Natural killer cell (primary cell): ENCODE results near the gene NRXN3. TPM values are rescaled to one million over a fixed set of nuclear protein-coding genes. Genes with fewer than 3 reads are reported as not detected.

ENCODE experiments used
- ATAC-seq, 3 donors: fragments of 150-1000 bp in 2 of 3; fragments of 200-7000 bp in 1 of 3; cut with Tn5 transposase; 1 replicate in 1 of 3; 2 replicates in 2 of 3; pipeline ENCODE4 v1.10.0; 2021; ENCODE audit warnings: mild to moderate bottlenecking in 2 of 3, moderate library complexity in 2 of 3
- DNase-seq, 2 donors: peaks; one replicate each; pipeline versions ENCODE4 v3.0.0 to v3.0.0-alpha.2; 2013 to 2021; ENCODE audit warnings: mixed read lengths in 1 of 2
- H3K27ac ChIP-seq: one replicate; pipeline ENCODE4 v1.5.1; 2013; ENCODE audit warnings: mild to moderate bottlenecking, low read length
- H3K27me3 ChIP-seq: one replicate; pipeline ENCODE4 v1.6.1; 2013; ENCODE audit warnings: low read length; ENCODE audit not compliant: control insufficient read depth, insufficient read depth
- H3K36me3 ChIP-seq: one replicate; pipeline ENCODE4 v1.6.1; 2013; ENCODE audit warnings: low read length; ENCODE audit not compliant: control insufficient read depth, insufficient read depth
- H3K4me1 ChIP-seq: one replicate; pipeline ENCODE4 v1.6.1; 2013; ENCODE audit warnings: low read length; ENCODE audit not compliant: control insufficient read depth, insufficient read depth
- H3K4me3 ChIP-seq: one replicate; pipeline ENCODE4 v1.5.1; 2013; ENCODE audit warnings: low read length
- H3K9me3 ChIP-seq: one replicate; pipeline ENCODE4 v1.6.1; 2013; ENCODE audit warnings: low read length; ENCODE audit not compliant: control insufficient read depth, insufficient read depth
- H3K27ac Mint-ChIP-seq, 2 donors: one replicate each; pipeline ENCODE4 v1.8.0; 2022; ENCODE audit warnings: mild to moderate bottlenecking in 2 of 2, mixed read lengths in 2 of 2, moderate library complexity in 1 of 2
- H3K27me3 Mint-ChIP-seq, 2 donors: one replicate each; pipeline ENCODE4 v1.8.0; 2022; ENCODE audit warnings: low read depth in 2 of 2, mixed read lengths in 2 of 2
- H3K36me3 Mint-ChIP-seq: one replicate; pipeline ENCODE4 v1.8.0; 2022; ENCODE audit warnings: mixed read lengths
- H3K4me1 Mint-ChIP-seq, 2 donors: one replicate each; pipeline ENCODE4 v1.8.0; 2022; ENCODE audit warnings: mixed read lengths in 2 of 2
- H3K4me3 Mint-ChIP-seq: one replicate; pipeline ENCODE4 v1.8.0; 2022; ENCODE audit warnings: mild to moderate bottlenecking, moderate library complexity, mixed read lengths
- H3K9me3 Mint-ChIP-seq, 2 donors: one replicate each; pipeline ENCODE4 v1.8.0; 2022; ENCODE audit warnings: mixed read lengths in 2 of 2
- WGBS: methylation state at CpG from one replicate; pipeline ENCODE4 v1.1.7; 2013; ENCODE audit warnings: missing lambda C conversion rate; ENCODE audit not compliant: insufficient coverage; 5-methylcytosine and 5-hydroxymethylcytosine counted together
- intact Hi-C: fragments of 100-400 bp; cut with micrococcal nuclease; formaldehyde crosslinking; loops from one replicate; pipeline ENCODE4 v1.14.2; 2022
- total RNA-seq, 4 donors: library from RNA; stranded (reverse); fragments of 120-200 nt in 1 of 4; gene quantifications; one replicate each; pipeline versions ENCODE4 v1.2.3 to v1.2.4, GENCODE V29; 2013 to 2022
- TF ChIP-seq, protein P1 (sequence below): fragments of 200-600 bp; IDR thresholded peaks from one replicate; pipeline ENCODE4 v1.8.0; 2022; ENCODE audit warnings: antibody characterized with exemption

NRXN3 gene
- total RNA-seq, 3 donors from 2014 or later (not counting 1 experiment from before 2014, with no cell fraction given) = not detected

DNA sequence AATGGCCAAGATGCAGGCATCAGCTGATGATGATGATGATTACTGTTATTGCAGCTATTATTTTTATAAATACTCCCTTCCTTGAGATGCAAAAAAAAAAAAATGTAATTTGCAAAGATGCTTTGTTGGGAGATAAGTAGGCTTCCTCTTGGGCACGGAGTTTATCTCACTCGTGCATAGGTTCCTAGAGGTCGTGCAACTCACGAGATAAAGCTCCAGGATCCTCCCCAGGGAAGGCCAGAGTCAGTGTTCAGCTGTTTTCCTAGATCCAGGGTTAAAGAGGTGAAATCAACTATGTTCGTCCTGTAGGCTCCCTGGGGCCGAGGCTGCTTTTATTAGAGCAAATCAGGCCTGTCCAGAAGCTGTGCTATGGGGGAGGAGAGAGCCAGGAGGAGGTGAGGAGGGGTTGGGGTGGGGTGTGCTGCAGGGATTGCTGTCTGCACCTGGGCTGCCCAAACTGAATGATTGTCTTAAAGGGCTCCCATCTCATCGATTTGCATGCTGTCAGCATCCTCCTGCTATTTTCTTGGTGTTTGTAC, 270.3 kb downstream of the NRXN3 start:
- intact Hi-C loops = no loop called here
- Histone ChIP-seq H3K4me1 (no peaks in the 10 kb centered on the region), H3K9me3 (no peaks in the 10 kb centered on the region), H3K27me3 (no peaks in the 10 kb centered on the region), H3K27ac (no peak overlapping the region), H3K4me3 (no peak overlapping the region), H3K36me3 (no peaks in the 10 kb centered on the region)
- Mint-ChIP-seq H3K27ac (no peak overlapping the region), H3K4me3 (no peak overlapping the region), H3K36me3 (no peaks in the 10 kb centered on the region), H3K9me3 (peaks cover 0 to 3% of the 10 kb centered on the region in 2 donors), H3K4me1 (no peaks in the 10 kb centered on the region), H3K27me3 (peaks cover 0 to 9% of the 10 kb centered on the region in 2 donors)
- no peak for DNase-seq
- TF ChIP-seq, protein P1, sequence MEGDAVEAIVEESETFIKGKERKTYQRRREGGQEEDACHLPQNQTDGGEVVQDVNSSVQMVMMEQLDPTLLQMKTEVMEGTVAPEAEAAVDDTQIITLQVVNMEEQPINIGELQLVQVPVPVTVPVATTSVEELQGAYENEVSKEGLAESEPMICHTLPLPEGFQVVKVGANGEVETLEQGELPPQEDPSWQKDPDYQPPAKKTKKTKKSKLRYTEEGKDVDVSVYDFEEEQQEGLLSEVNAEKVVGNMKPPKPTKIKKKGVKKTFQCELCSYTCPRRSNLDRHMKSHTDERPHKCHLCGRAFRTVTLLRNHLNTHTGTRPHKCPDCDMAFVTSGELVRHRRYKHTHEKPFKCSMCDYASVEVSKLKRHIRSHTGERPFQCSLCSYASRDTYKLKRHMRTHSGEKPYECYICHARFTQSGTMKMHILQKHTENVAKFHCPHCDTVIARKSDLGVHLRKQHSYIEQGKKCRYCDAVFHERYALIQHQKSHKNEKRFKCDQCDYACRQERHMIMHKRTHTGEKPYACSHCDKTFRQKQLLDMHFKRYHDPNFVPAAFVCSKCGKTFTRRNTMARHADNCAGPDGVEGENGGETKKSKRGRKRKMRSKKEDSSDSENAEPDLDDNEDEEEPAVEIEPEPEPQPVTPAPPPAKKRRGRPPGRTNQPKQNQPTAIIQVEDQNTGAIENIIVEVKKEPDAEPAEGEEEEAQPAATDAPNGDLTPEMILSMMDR = no peak
- 59% methylated on average over 7 of the region's 7 CpGs for WGBS
- no peak for ATAC-seq

DNA sequence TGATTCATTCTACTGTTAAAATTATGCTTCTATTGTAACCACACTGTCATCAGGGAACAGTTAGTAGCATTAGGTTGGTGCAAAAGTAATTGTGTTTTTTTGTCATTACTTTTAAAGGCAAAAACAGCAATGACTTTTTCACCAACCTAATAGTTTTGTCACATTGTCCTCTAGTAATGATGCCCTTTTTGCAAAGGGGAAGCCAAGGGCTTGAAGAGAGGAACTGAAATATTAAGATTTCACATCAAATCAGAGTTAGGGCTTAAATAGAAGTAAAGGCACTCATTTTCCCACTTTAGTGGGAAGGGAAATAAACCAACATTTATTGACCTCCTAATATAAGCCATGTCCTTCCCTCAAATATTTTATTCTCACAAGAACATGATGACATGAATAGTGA, 273.7 kb downstream of the NRXN3 start:
- H3K27ac Mint-ChIP-seq = no peak overlapping the region
- no peaks in the 10 kb centered on the region for H3K36me3 Mint-ChIP-seq
- peaks cover 0 to 5% of the 10 kb centered on the region in 2 donors for H3K27me3 Mint-ChIP-seq
- no peaks in the 10 kb centered on the region for H3K9me3 ChIP-seq
- H3K9me3 Mint-ChIP-seq = no peaks in the 10 kb centered on the region
- no peak for ATAC-seq
- no peak overlapping the region for H3K4me3 ChIP-seq
- H3K4me1 Mint-ChIP-seq = no peaks in the 10 kb centered on the region
- no peak for DNase-seq
- intact Hi-C loops = no loop called here
- H3K4me3 Mint-ChIP-seq = no peak overlapping the region
- no peaks in the 10 kb centered on the region for H3K4me1 ChIP-seq
- no peak overlapping the region for H3K27ac ChIP-seq
- no peaks in the 10 kb centered on the region for H3K36me3 ChIP-seq
- TF ChIP-seq, protein P1 = no peak
- H3K27me3 ChIP-seq = no peaks in the 10 kb centered on the region

DNA sequence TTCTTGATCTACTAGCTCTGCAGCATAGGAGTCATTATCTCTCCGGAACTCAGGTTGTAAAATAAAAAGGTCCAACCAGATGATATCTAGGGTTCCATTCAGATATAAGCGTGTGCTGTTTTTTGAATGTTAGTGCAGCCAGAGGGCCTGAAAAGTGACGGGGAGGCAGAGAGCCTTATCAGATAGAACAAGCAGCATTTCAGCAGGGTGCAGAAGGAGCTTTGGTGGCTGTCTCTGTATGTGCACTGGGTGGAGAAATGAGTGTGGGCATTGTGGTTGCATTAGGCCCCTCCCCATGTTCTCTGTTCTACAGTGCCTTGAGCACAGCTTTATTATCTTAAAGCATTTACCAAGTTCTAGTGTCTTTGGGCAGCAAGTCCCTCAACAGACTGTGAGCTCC, 275.1 kb downstream of the NRXN3 start:
- ATAC-seq = no peak
- no peaks in the 10 kb centered on the region for H3K27me3 ChIP-seq
- H3K9me3 Mint-ChIP-seq = no peaks in the 10 kb centered on the region
- H3K4me1 ChIP-seq = no peaks in the 10 kb centered on the region
- no peaks in the 10 kb centered on the region for H3K36me3 ChIP-seq
- no peak overlapping the region for H3K27ac ChIP-seq
- H3K4me3 ChIP-seq = no peak overlapping the region
- no peaks in the 10 kb centered on the region for H3K36me3 Mint-ChIP-seq
- TF ChIP-seq, protein P1 = no peak
- intact Hi-C loops = no loop called here
- H3K4me3 Mint-ChIP-seq = no peak overlapping the region
- no peak overlapping the region for H3K27ac Mint-ChIP-seq
- no peaks in the 10 kb centered on the region for H3K9me3 ChIP-seq
- H3K4me1 Mint-ChIP-seq = no peaks in the 10 kb centered on the region
- WGBS = 80% methylated on average over 2 of the region's 3 CpGs
- no peak for DNase-seq
- peaks cover 0 to 4% of the 10 kb centered on the region in 2 donors for H3K27me3 Mint-ChIP-seq

DNA sequence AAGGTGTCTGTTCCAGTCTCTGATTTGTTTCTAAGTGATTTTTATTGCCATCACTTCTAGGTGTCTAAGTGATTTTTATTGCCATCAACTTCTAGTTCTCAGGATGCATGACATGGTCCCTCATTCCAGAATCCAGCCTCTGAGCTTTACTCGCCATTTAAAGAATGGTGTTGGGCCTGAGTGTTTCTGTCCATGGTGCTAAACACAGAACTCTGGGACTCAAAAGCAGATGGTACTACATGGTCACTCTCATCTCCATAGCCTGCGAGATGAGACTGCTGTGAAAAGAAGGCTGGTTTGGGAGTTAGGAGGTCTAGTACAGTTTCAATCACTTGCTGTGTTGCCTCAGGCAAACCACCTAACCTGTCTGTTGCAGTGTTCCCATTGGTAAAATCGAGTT, 276.6 kb downstream of the NRXN3 start:
- no peaks in the 10 kb centered on the region for H3K9me3 Mint-ChIP-seq
- Histone ChIP-seq H3K9me3 (no peaks in the 10 kb centered on the region), H3K27me3 (no peaks in the 10 kb centered on the region), H3K4me3 (no peak overlapping the region), H3K4me1 (no peaks in the 10 kb centered on the region), H3K36me3 (no peaks in the 10 kb centered on the region), H3K27ac (no peak overlapping the region)
- no peaks in the 10 kb centered on the region for H3K27me3 Mint-ChIP-seq
- TF ChIP-seq, protein P1 = no peak
- H3K36me3 Mint-ChIP-seq = no peaks in the 10 kb centered on the region
- no peak overlapping the region for H3K27ac Mint-ChIP-seq
- ATAC-seq (no peak), DNase-seq (no peak)
- no peak overlapping the region for H3K4me3 Mint-ChIP-seq
- WGBS = 38% methylated on average over 3 of the region's 3 CpGs
- H3K4me1 Mint-ChIP-seq = no peaks in the 10 kb centered on the region
- intact Hi-C loops = no loop called here
